Vagina (tissue), 2 donors: Measurements from ENCODE around the gene CD63. TPM values are rescaled to one million over a fixed set of nuclear protein-coding genes. Genes with fewer than 3 reads are reported as not detected.

Experiments used
- DNase-seq, 2 donors: peaks; one replicate each; pipeline ENCODE4 v3.0.0-alpha.2; 2017; ENCODE audit errors: extremely low spot score in 2 of 2
- H3K27ac ChIP-seq: fragments of 200-600 bp; sonication (generic); one replicate; pipeline ENCODE4 v1.5.1; 2019
- H3K27me3 ChIP-seq: fragments of 200-600 bp; sonication (generic); one replicate; pipeline ENCODE4 v1.5.1; 2019
- H3K36me3 ChIP-seq, 2 donors: fragments of 200-600 bp; sonication (generic); one replicate each; pipeline ENCODE4 v1.5.1; 2017 to 2019
- H3K4me1 ChIP-seq: fragments of 200-600 bp; sonication (generic); one replicate; pipeline ENCODE4 v1.5.1; 2019
- H3K4me3 ChIP-seq, 2 donors: fragments of 200-600 bp; sonication (generic); 1 replicate in 1 of 2; 2 replicates in 1 of 2; pipeline ENCODE4 v1.5.1; 2016 to 2019
- H3K9me3 ChIP-seq: fragments of 200-600 bp; sonication (generic); one replicate; pipeline ENCODE4 v1.5.1; 2019
- POLR2A ChIP-seq, 2 donors: fragments of 450-650 bp; IDR thresholded peaks; one replicate each; pipeline ENCODE4 v1.6.1; 2017; ENCODE audit warnings: antibody characterized with exemption in 2 of 2, mild to moderate bottlenecking in 2 of 2, moderate library complexity in 2 of 2
- POLR2AphosphoS5 ChIP-seq, 2 donors: sonication (generic); formaldehyde crosslinking; IDR thresholded peaks; one replicate each; pipeline ENCODE4 v1.9.0; 2017; ENCODE audit warnings: antibody characterized with exemption in 2 of 2, mild to moderate bottlenecking in 2 of 2, low read depth in 1 of 2; ENCODE audit not compliant: insufficient read depth in 1 of 2
- intact Hi-C: fragments of 100-400 bp; cut with DNase I; formaldehyde crosslinking; loops from one replicate; pipeline ENCODE4 v1.15.1; 2023
- total RNA-seq: library from RNA; depleted of rRNA; stranded (reverse); fragments of >200 nt; gene quantifications from one replicate; pipeline ENCODE4 v1.2.3, GENCODE V29; 2016
- TF ChIP-seq, protein P1 (sequence below), 3 experiments: fragments of 450-650 bp in 2 of 3; fragments of 200-600 bp in 1 of 3; sonication (generic) in 1 of 3; IDR thresholded peaks; one replicate each; pipeline ENCODE4 v1.5.1; 2017 to 2019; ENCODE audit warnings: antibody characterized with exemption in 3 of 3, mild to moderate bottlenecking in 2 of 3, moderate library complexity in 2 of 3

Gene CD63
- total RNA-seq, 1 donor from 2014 or later, result 568 TPM

DNA sequence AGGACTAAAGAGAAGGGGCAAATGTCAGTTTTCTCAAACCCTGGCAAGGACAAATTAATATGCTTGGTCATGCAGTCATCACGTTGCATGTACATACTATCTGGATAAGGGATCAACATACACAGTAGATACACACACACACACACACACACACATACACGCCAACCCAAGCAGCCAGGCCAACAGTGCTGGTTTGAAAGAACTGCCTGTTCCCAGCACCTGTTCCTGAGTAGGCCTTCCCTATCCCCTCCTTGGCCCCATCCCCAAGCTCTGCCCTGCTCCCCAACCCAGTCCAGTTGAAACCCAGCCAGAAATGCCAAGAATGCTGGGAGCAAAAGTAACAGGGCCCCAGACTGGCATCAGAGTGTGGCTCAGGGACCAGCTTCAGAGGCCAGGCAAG is 25.5 kb downstream of the CD63 start:
- Histone ChIP-seq H3K4me3 (no peak overlapping the region), H3K4me1 (peaks cover 16% of the 10 kb centered on the region), H3K27ac (peak overlapping the region; percentile 39), H3K9me3 (no peaks in the 10 kb centered on the region), H3K36me3 (no peaks in the 10 kb centered on the region), H3K27me3 (no peaks in the 10 kb centered on the region)
- intact Hi-C loops, result no loop called here
- no peak for DNase-seq
- TF ChIP-seq POLR2A (IDR thresholded peaks at IDR 0.05) (no peak), POLR2AphosphoS5 (IDR thresholded peaks at IDR 0.05; ENCODE audit: insufficient read depth in 1 of 2, low read depth in 1 of 2) (no peak)
- TF ChIP-seq, protein P1, sequence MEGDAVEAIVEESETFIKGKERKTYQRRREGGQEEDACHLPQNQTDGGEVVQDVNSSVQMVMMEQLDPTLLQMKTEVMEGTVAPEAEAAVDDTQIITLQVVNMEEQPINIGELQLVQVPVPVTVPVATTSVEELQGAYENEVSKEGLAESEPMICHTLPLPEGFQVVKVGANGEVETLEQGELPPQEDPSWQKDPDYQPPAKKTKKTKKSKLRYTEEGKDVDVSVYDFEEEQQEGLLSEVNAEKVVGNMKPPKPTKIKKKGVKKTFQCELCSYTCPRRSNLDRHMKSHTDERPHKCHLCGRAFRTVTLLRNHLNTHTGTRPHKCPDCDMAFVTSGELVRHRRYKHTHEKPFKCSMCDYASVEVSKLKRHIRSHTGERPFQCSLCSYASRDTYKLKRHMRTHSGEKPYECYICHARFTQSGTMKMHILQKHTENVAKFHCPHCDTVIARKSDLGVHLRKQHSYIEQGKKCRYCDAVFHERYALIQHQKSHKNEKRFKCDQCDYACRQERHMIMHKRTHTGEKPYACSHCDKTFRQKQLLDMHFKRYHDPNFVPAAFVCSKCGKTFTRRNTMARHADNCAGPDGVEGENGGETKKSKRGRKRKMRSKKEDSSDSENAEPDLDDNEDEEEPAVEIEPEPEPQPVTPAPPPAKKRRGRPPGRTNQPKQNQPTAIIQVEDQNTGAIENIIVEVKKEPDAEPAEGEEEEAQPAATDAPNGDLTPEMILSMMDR (IDR thresholded peaks at IDR 0.05), result no peak

DNA sequence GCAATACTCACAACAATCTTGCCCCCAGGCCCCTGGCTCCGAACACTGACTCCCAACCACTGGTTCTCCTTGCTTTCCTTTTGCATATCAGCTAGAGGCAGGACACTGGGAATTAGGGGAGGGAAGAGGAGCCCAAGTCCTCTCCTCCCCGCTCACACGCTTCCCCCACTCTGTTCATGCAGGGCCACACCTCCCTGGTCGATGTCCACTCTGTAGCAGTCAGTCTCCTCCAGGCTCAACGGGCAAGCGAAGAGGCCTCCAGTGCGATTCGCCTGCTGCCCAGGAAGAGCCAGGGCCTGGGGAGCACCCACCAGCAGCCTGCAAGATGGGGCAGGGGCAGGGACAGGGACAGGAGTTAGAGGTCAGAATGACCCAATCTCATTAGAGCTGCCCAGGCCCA is 25.9 kb downstream of the CD63 start:
- Histone ChIP-seq H3K27me3 (no peaks in the 10 kb centered on the region), H3K9me3 (no peaks in the 10 kb centered on the region), H3K27ac (no peak overlapping the region), H3K4me1 (peaks cover 11% of the 10 kb centered on the region), H3K36me3 (no peaks in the 10 kb centered on the region), H3K4me3 (no peak overlapping the region)
- no peak for DNase-seq
- TF ChIP-seq POLR2A (IDR thresholded peaks at IDR 0.05) (no peak), POLR2AphosphoS5 (IDR thresholded peaks at IDR 0.05; ENCODE audit: insufficient read depth in 1 of 2, low read depth in 1 of 2) (no peak)
- TF ChIP-seq, protein P1 (IDR thresholded peaks at IDR 0.05), result no peak
- intact Hi-C loops, result no loop called here

DNA sequence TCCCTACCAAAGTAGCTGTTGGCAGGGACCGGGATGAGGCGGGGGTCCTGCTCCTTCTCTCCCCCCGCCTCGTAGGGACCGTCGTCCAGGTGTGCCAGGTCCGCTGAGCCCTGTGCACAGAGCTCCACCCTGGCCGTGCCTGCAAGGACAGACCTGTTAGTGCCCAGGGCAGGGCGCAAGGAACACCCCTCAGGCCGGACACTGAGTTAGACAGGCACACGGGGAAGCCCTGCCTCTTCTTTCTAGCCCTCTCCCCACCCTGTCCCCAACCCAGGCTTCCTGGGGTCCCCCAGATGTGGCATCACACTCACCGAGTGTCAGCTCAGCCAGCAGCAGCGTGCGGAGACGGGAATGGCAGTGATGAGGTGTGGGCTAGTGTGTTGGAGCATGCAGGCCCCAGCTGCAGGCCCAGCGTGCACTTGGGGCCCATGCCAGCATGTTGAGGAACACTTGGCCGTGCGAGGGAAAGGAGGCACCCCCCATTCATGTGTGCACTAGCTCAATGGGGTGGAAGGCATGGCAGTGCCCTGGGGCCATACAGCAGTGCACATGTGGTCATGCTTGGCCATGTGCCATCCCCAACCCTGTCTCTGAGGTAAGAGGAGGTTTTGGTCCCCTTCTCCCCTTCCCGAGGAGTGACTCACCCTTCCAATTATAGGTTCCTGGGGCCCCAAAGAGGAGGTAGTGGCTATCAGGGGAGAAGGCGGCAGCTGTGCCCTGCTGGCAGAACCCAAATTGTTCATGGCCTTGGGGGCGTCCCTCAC is 28.4 kb downstream of the CD63 start:
- DNase-seq, result no peak
- H3K9me3 ChIP-seq, result no peaks in the 10 kb centered on the region
- no peaks in the 10 kb centered on the region for H3K36me3 ChIP-seq
- no peak overlapping the region for H3K27ac ChIP-seq
- TF ChIP-seq, protein P1 (IDR thresholded peaks at IDR 0.05), result no peak
- TF ChIP-seq POLR2A (IDR thresholded peaks at IDR 0.05), result no peak
- no peak for TF ChIP-seq POLR2AphosphoS5 (IDR thresholded peaks at IDR 0.05; ENCODE audit: insufficient read depth in 1 of 2, low read depth in 1 of 2)
- peaks cover 4% of the 10 kb centered on the region for H3K4me1 ChIP-seq
- intact Hi-C loops, result no loop called here
- H3K27me3 ChIP-seq, result no peaks in the 10 kb centered on the region
- H3K4me3 ChIP-seq, result no peak overlapping the region

DNA sequence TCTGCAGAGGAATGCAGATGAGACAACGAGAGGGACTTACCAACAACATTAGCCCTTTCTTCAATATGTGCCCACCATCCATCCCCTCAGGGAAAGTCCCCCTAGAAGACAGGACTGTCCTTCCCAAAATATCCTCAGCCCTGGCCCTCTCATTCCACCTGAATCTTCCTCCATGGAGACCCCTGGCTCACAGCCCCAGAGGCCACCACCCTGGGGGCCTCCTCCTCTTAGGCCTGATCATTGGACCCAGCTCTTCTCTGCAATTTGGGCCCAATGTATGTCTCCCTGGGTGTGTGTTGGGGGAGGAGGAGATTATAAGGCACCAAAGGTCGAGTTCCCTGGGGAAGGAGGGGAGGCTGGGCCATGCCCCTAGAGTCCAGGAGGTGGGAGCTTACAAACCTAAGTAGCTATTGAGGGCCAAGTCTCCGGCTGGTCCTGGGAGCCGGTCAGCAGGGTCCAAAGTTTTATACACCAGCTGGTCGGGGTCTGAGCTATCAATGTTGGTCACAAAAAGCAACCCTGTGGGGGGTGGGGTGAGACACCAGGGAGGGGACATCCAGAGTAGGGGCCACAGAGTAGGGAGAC is 29.2 kb downstream of the CD63 start:
- H3K4me1 ChIP-seq, result peaks cover 4% of the 10 kb centered on the region
- TF ChIP-seq, protein P1 (IDR thresholded peaks at IDR 0.05), result no peak
- TF ChIP-seq POLR2AphosphoS5 (IDR thresholded peaks at IDR 0.05; ENCODE audit: insufficient read depth in 1 of 2, low read depth in 1 of 2) (no peak), POLR2A (IDR thresholded peaks at IDR 0.05) (no peak)
- no peak for DNase-seq
- H3K4me3 ChIP-seq, result no peak overlapping the region
- no peaks in the 10 kb centered on the region for H3K36me3 ChIP-seq
- intact Hi-C loops, result no loop called here
- H3K9me3 ChIP-seq, result no peaks in the 10 kb centered on the region
- H3K27me3 ChIP-seq, result no peaks in the 10 kb centered on the region
- no peak overlapping the region for H3K27ac ChIP-seq

DNA sequence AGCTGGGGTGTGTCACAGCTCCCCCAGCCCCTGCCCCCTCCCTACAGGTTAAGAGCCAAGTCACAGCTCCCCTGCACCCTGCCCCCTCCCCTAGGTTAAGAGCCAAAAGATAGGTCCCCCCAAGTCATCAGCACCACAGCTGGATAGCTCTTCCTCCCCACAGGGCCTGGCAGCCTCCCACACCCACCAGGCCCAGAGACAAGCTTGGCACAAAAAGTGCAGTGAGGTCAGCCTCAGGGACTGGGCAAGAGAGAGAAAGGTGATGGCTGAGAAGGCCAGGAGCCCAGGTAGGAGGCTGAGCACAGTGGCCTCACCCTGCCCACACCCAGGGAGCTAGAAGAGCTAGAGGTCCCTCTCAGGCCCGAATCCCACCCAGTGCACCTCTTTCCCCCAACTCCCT is 29.8 kb downstream of the CD63 start:
- TF ChIP-seq POLR2A (IDR thresholded peaks at IDR 0.05), result no peak
- no peak for TF ChIP-seq POLR2AphosphoS5 (IDR thresholded peaks at IDR 0.05; ENCODE audit: insufficient read depth in 1 of 2, low read depth in 1 of 2)
- TF ChIP-seq, protein P1 (IDR thresholded peaks at IDR 0.05), result no peak
- Histone ChIP-seq H3K27me3 (no peaks in the 10 kb centered on the region), H3K4me1 (peaks cover 4% of the 10 kb centered on the region), H3K36me3 (no peaks in the 10 kb centered on the region), H3K4me3 (no peak overlapping the region), H3K27ac (no peak overlapping the region), H3K9me3 (no peaks in the 10 kb centered on the region)
- intact Hi-C loops, result no loop called here
- DNase-seq, result no peak
